Testis (tissue), 2 donors: Measurements from ENCODE around the gene ARHGEF35.

ENCODE experiments used
- POLR2A ChIP-seq: fragments of 450-650 bp; IDR thresholded peaks from one replicate; pipeline ENCODE4 v1.6.1; 2017; ENCODE audit warnings: antibody characterized with exemption, mild to moderate bottlenecking, moderate library complexity
- TF ChIP-seq, protein P1 (sequence below), 3 experiments: fragments of 450-650 bp in 2 of 3; fragments of 200-600 bp in 1 of 3; sonication (generic) in 1 of 3; IDR thresholded peaks; one replicate each; pipeline ENCODE4 v1.5.1; 2016 to 2019; ENCODE audit warnings: antibody characterized with exemption in 3 of 3, mild to moderate bottlenecking in 2 of 3, moderate library complexity in 1 of 3

DNA sequence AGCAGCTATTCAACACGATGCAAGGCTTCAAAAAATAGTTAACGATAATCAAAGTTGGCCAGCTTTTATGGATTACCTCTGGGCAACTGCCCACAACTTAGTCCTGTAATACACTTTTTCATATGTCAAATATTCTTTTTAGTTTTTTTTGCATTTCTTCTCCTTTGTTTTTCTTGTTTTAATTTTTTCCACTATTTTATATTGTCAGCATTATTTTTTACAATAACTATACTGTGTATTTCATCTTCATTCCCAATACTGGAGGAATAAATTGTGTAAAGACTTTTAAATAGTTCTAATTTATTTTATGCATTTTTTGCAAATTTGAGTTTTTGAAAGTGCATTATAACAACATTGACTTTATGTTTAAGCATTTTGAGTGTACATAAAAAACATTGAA lies 30.8 kb downstream of the ARHGEF35 start:
- TF ChIP-seq, protein P1, sequence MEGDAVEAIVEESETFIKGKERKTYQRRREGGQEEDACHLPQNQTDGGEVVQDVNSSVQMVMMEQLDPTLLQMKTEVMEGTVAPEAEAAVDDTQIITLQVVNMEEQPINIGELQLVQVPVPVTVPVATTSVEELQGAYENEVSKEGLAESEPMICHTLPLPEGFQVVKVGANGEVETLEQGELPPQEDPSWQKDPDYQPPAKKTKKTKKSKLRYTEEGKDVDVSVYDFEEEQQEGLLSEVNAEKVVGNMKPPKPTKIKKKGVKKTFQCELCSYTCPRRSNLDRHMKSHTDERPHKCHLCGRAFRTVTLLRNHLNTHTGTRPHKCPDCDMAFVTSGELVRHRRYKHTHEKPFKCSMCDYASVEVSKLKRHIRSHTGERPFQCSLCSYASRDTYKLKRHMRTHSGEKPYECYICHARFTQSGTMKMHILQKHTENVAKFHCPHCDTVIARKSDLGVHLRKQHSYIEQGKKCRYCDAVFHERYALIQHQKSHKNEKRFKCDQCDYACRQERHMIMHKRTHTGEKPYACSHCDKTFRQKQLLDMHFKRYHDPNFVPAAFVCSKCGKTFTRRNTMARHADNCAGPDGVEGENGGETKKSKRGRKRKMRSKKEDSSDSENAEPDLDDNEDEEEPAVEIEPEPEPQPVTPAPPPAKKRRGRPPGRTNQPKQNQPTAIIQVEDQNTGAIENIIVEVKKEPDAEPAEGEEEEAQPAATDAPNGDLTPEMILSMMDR (IDR thresholded peaks at IDR 0.05), result no peak
- no peak for TF ChIP-seq POLR2A
